Liver (tissue), 9 donors: Measurements from ENCODE around the gene DSCAM. TPM values are rescaled to one million over a fixed set of nuclear protein-coding genes. Genes with fewer than 3 reads are reported as not detected.

Experiments used
- DNase-seq: peaks from one replicate; pipeline ENCODE4 v3.0.0-alpha.2; 2017; ENCODE audit warnings: low spot score
- H3K27ac ChIP-seq, 2 donors: one replicate each; pipeline ENCODE4 v1.7.0; 2013; ENCODE audit warnings: inconsistent platforms in 2 of 2, low read length in 2 of 2, control low read depth in 1 of 2, low read depth in 1 of 2, mild to moderate bottlenecking in 1 of 2
- H3K27me3 ChIP-seq, 4 donors: one replicate each; pipeline versions ENCODE4 v1.6.1 to v1.7.0; 2013; ENCODE audit warnings: low read length in 3 of 4, inconsistent platforms in 1 of 4, mild to moderate bottlenecking in 1 of 4, moderate library complexity in 1 of 4; ENCODE audit not compliant: control insufficient read depth in 4 of 4, insufficient read depth in 4 of 4
- H3K36me3 ChIP-seq, 4 donors: one replicate each; pipeline versions ENCODE4 v1.6.1 to v1.7.0; 2013; ENCODE audit warnings: low read length in 3 of 4, mild to moderate bottlenecking in 3 of 4, low read depth in 1 of 4, moderate library complexity in 1 of 4; ENCODE audit not compliant: control insufficient read depth in 4 of 4, insufficient read depth in 3 of 4
- H3K4me1 ChIP-seq, 4 donors: one replicate each; pipeline versions ENCODE4 v1.6.1 to v1.7.0; 2013; ENCODE audit warnings: low read length in 3 of 4, mild to moderate bottlenecking in 3 of 4, moderate library complexity in 1 of 4; ENCODE audit not compliant: control insufficient read depth in 4 of 4, insufficient read depth in 4 of 4
- H3K4me3 ChIP-seq, 3 donors: one replicate each; pipeline versions ENCODE4 v1.6.1 to v1.7.0; 2013; ENCODE audit warnings: low read length in 3 of 3, control low read depth in 1 of 3, low read depth in 1 of 3, mild to moderate bottlenecking in 1 of 3
- H3K9ac ChIP-seq, 2 donors: one replicate each; pipeline ENCODE4 v1.7.0; 2013; ENCODE audit warnings: low read length in 2 of 2, mild to moderate bottlenecking in 2 of 2, moderate library complexity in 2 of 2, control low read depth in 1 of 2, low read depth in 1 of 2
- H3K9me3 ChIP-seq, 4 donors: one replicate each; pipeline versions ENCODE4 v1.6.1 to v1.7.0; 2013; ENCODE audit warnings: low read length in 3 of 4; ENCODE audit not compliant: control insufficient read depth in 4 of 4
- ATF3 ChIP-seq: IDR thresholded peaks from 2 replicates; pipeline ENCODE4 v1.6.1; 2016; ENCODE audit warnings: antibody characterized with exemption
- CTCF ChIP-seq: fragments of 150-350 bp; IDR thresholded peaks from 2 replicates; pipeline ENCODE4 v1.5.1; 2017; ENCODE audit warnings: improper control_type of control experiment, low read depth, low read length; ENCODE audit not compliant: missing input control
- EGR1 ChIP-seq, 2 donors: IDR thresholded peaks; 2 replicates each; pipeline ENCODE4 v1.6.1; 2016 to 2018; ENCODE audit warnings: antibody characterized with exemption in 2 of 2, low read depth in 2 of 2
- FOXA1 ChIP-seq: IDR thresholded peaks from 2 replicates; pipeline ENCODE4 v1.6.1; 2016; ENCODE audit warnings: antibody characterized with exemption
- GABPA ChIP-seq, 2 donors: IDR thresholded peaks in 1 of 2; conservative IDR thresholded peaks in 1 of 2; 2 replicates each; pipeline ENCODE4 v1.6.1; 2016; ENCODE audit warnings: antibody characterized with exemption in 2 of 2, mild to moderate bottlenecking in 1 of 2, moderate library complexity in 1 of 2
- HNF4A ChIP-seq, 2 donors: conservative IDR thresholded peaks; 2 replicates each; pipeline ENCODE4 v1.6.1; 2016; ENCODE audit warnings: antibody characterized with exemption in 2 of 2, mild to moderate bottlenecking in 2 of 2
- HNF4G ChIP-seq: IDR thresholded peaks from 2 replicates; pipeline ENCODE4 v1.6.1; 2016; ENCODE audit warnings: antibody characterized with exemption
- JUND ChIP-seq, 2 donors: IDR thresholded peaks; 2 replicates each; pipeline ENCODE4 v1.6.1; 2016; ENCODE audit warnings: antibody characterized with exemption in 2 of 2
- NR2F2 ChIP-seq: IDR thresholded peaks from 2 replicates; pipeline ENCODE4 v1.6.1; 2016; ENCODE audit warnings: antibody characterized with exemption
- RAD21 ChIP-seq, 2 donors: IDR thresholded peaks; 2 replicates each; pipeline ENCODE4 v1.6.1; 2016; ENCODE audit warnings: antibody characterized with exemption in 2 of 2, mild to moderate bottlenecking in 2 of 2
- SP1 ChIP-seq: IDR thresholded peaks from 2 replicates; pipeline ENCODE4 v1.6.1; 2018; ENCODE audit warnings: antibody characterized with exemption, mild to moderate bottlenecking
- TAF1 ChIP-seq: conservative IDR thresholded peaks from 2 replicates; pipeline ENCODE4 v1.6.1; 2016; ENCODE audit warnings: antibody characterized with exemption, mild to moderate bottlenecking
- YY1 ChIP-seq: IDR thresholded peaks from 2 replicates; pipeline ENCODE4 v1.6.1; 2016; ENCODE audit warnings: antibody characterized with exemption, mild to moderate bottlenecking
- ZBTB33 ChIP-seq: IDR thresholded peaks from 2 replicates; pipeline ENCODE4 v1.6.1; 2016; ENCODE audit warnings: antibody characterized with exemption
- WGBS: extraction: QIAGEN DNeasy Blood & Tissue Kit; methylation state at CpG from one replicate; pipeline ENCODE4 v1.1.7; 2013; 5-methylcytosine and 5-hydroxymethylcytosine counted together
- polyA plus RNA-seq, 2 donors: library from polyadenylated mRNA; stranded (reverse) in 1 of 2; unstranded in 1 of 2; fragments of 200-250 nt in 1 of 2; fragments of >200 nt in 1 of 2; fragmentation: Nextera tagmentation in 1 of 2; extraction: Ambion mirVana in 1 of 2; gene quantifications; one replicate each; pipeline versions ENCODE4 v1.2.1 to v1.2.3, GENCODE V29; 2013 to 2015
- total RNA-seq, 2 donors: library from RNA; depleted of rRNA; stranded (reverse); fragments of >200 nt; gene quantifications; one replicate each; pipeline ENCODE4 v1.2.3, GENCODE V29; 2014
- TF ChIP-seq, protein P1 (sequence below): IDR thresholded peaks from 2 replicates; pipeline ENCODE4 v1.6.1; 2016; ENCODE audit warnings: antibody characterized with exemption, mild to moderate bottlenecking
- TF ChIP-seq, protein P2 (sequence below): IDR thresholded peaks from 2 replicates; pipeline ENCODE4 v1.6.1; 2016; ENCODE audit warnings: antibody characterized with exemption
- donor health status: healthy.
- donor health status: healthy.
- donor health status: healthy.
- donor health status: healthy.
- donor health status: healthy.

Gene DSCAM
- total and polyA plus RNA-seq, 4 donors: 0.02 to 0.23 (median 0.10) TPM

- no peaks in the 10 kb centered on the region for H3K27me3 ChIP-seq
- TF ChIP-seq NR2F2 (no peak), FOXA1 (no peak), HNF4G (no peak), GABPA (IDR thresholded peaks at IDR 0.05 in 1 of 2, conservative IDR thresholded peaks at IDR 0.05 in 1 of 2) (no peak), YY1 (no peak), HNF4A (conservative IDR thresholded peaks at IDR 0.05) (no peak), ZBTB33 (no peak), ATF3 (no peak), CTCF (no peak), RAD21 (IDR thresholded peaks at IDR 0.05) (no peak), SP1 (no peak), TAF1 (no peak), EGR1 (IDR thresholded peaks at IDR 0.05; ENCODE audit: low read depth in 2 of 2) (no peak), JUND (IDR thresholded peaks at IDR 0.05) (no peak)
- TF ChIP-seq, protein P1, sequence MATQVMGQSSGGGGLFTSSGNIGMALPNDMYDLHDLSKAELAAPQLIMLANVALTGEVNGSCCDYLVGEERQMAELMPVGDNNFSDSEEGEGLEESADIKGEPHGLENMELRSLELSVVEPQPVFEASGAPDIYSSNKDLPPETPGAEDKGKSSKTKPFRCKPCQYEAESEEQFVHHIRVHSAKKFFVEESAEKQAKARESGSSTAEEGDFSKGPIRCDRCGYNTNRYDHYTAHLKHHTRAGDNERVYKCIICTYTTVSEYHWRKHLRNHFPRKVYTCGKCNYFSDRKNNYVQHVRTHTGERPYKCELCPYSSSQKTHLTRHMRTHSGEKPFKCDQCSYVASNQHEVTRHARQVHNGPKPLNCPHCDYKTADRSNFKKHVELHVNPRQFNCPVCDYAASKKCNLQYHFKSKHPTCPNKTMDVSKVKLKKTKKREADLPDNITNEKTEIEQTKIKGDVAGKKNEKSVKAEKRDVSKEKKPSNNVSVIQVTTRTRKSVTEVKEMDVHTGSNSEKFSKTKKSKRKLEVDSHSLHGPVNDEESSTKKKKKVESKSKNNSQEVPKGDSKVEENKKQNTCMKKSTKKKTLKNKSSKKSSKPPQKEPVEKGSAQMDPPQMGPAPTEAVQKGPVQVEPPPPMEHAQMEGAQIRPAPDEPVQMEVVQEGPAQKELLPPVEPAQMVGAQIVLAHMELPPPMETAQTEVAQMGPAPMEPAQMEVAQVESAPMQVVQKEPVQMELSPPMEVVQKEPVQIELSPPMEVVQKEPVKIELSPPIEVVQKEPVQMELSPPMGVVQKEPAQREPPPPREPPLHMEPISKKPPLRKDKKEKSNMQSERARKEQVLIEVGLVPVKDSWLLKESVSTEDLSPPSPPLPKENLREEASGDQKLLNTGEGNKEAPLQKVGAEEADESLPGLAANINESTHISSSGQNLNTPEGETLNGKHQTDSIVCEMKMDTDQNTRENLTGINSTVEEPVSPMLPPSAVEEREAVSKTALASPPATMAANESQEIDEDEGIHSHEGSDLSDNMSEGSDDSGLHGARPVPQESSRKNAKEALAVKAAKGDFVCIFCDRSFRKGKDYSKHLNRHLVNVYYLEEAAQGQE: no peak
- TF ChIP-seq, protein P2, sequence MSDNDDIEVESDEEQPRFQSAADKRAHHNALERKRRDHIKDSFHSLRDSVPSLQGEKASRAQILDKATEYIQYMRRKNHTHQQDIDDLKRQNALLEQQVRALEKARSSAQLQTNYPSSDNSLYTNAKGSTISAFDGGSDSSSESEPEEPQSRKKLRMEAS: no peak
- WGBS: 65% methylated on average over 4 of the region's 4 CpGs
Observed at GRCh38 chr21:40886931-40887330, 40.0 kb upstream of the DSCAM start.

GRCh38 chr21:40886006-40886405 is 39.0 kb upstream of the DSCAM start:
- no peaks in the 10 kb centered on the region for H3K27me3 ChIP-seq
- H3K9me3 ChIP-seq: no peaks in the 10 kb centered on the region
- no peak for TF ChIP-seq GABPA (IDR thresholded peaks at IDR 0.05 in 1 of 2, conservative IDR thresholded peaks at IDR 0.05 in 1 of 2)
- TF ChIP-seq TAF1: no peak
- TF ChIP-seq, protein P2: no peak
- TF ChIP-seq ZBTB33: no peak
- TF ChIP-seq HNF4A (conservative IDR thresholded peaks at IDR 0.05): no peak
- no peak for TF ChIP-seq NR2F2
- TF ChIP-seq ATF3: no peak
- TF ChIP-seq EGR1 (IDR thresholded peaks at IDR 0.05; ENCODE audit: low read depth in 2 of 2): no peak
- no peak for TF ChIP-seq HNF4G
- TF ChIP-seq JUND (IDR thresholded peaks at IDR 0.05): no peak
- no peaks in the 10 kb centered on the region for H3K4me1 ChIP-seq
- H3K27ac ChIP-seq: no peak overlapping the region
- 70% methylated on average over 3 of the region's 3 CpGs for WGBS
- H3K9ac ChIP-seq: no peak overlapping the region
- H3K36me3 ChIP-seq: no peaks in the 10 kb centered on the region
- DNase-seq: no peak
- no peak overlapping the region for H3K4me3 ChIP-seq

More at GRCh38 chr21:40886931-40887330, 40.0 kb upstream of the DSCAM start:
- Histone ChIP-seq H3K9me3 (no peaks in the 10 kb centered on the region), H3K9ac (no peak overlapping the region), H3K27ac (no peak overlapping the region), H3K4me3 (no peak overlapping the region), H3K36me3 (no peaks in the 10 kb centered on the region), H3K4me1 (no peaks in the 10 kb centered on the region)
- DNase-seq: no peak
